ENCODE measurements around the gene TFCP2L1.

TFCP2L1 gene

GRCh38 chr2:121167411-121167810 is 117.6 kb downstream of the TFCP2L1 start:
- no peak for DNase-seq

Data from NCI-H510A (cell line).